ENCODE measurements around the gene ASB8. TPM values are rescaled to one million over a fixed set of nuclear protein-coding genes. Genes with fewer than 3 reads are reported as not detected.

The ASB8 gene
- total and polyA plus RNA-seq, 9 of the 15 experiments (the other 6 are each of a cell fraction or from before 2014, with no cell fraction given), result 13.3 to 29.0 (median 19.6) TPM

- Histone ChIP-seq H3K9me3 (replicated peaks; ENCODE audit: control insufficient read depth, insufficient read depth, low read depth, low read length) (no peaks in the 10 kb centered on the region), H3K9me1 (ENCODE audit: control insufficient read depth, insufficient read depth, low read length) (no peaks in the 10 kb centered on the region), H3K4me2 (ENCODE audit: insufficient read depth, low read length) (peak within 1 kb of the TSS; percentile 94), H2AFZ (ENCODE audit: low read depth, low read length) (peak within 1 kb of the TSS; percentile 90), H3K36me3 (ENCODE audit: control insufficient read depth, insufficient read depth, low read length) (peaks cover 14% of the 10 kb centered on the region; the same call in 2 of the 3 replicates), H3K27ac (ENCODE audit: extremely low read depth, low read depth, low read length) (peak within 1 kb of the TSS; percentile 42; the same call in 1 of the 3 replicates), H4K20me1 (replicated peaks; ENCODE audit: control insufficient read depth, insufficient read depth, low read length) (no peaks in the 10 kb centered on the region), H3K79me2 (ENCODE audit: control insufficient read depth, insufficient read depth, low read length) (peaks cover 21% of the 10 kb centered on the region; the same call in 2 of the 3 replicates), H3K4me3 (peak within 1 kb of the TSS; percentile 57), H3K9ac (ENCODE audit: insufficient read depth in 1 of 2, low read depth in 2 of 2, low read length in 2 of 2) (peak within 1 kb of the TSS; percentile 58 to 88), H3K4me1 (replicated peaks in 1 of 2; ENCODE audit: control insufficient read depth in 2 of 2, insufficient read depth in 2 of 2, low read length in 2 of 2) (peaks cover 7 to 26% of the 10 kb centered on the region in 2 experiments; a peak in 4 of 5 replicates), H3K27me3 (ENCODE audit: control insufficient read depth in 2 of 2, insufficient read depth in 2 of 2, low read length in 2 of 2) (no peaks in the 10 kb centered on the region)
- CTCF ChIA-PET (ENCODE audit: low intra/inter-chr PET ratio), result no interaction called here
- intact Hi-C loops (cut with micrococcal nuclease) (no loop called here), in situ Hi-C loops (cut with MboI) (no loop called here)
- peak; percentile 94 to 95 (median 95) for DNase-seq (ENCODE audit: extremely low read depth in 1 of 4, low spot score in 3 of 4)
- POLR2A ChIA-PET, result interaction anchor here (0.6 to 2.6 kb wide), 12 partner anchors 9 to 303 kb away, joined by 3 to 24 read pairs (median 3); partner anchors contain the start of gene SENP1
- BruUV-seq (replicated peaks), result no TSS peak
- peak; percentile 98 for FAIRE-seq
- WGBS (ENCODE audit: insufficient coverage, low coverage, missing lambda C conversion rate), result 3% methylated on average over 18 of the region's 20 CpGs
- peak; percentile 99 for ATAC-seq
- no peak for TF ChIP-seq RBBP5 (IDR thresholded peaks at IDR 0.05; ENCODE audit: borderline replicate concordance, insufficient read depth, low read length, poor library complexity, severe bottlenecking)
- TF ChIP-seq HMG20B (CRISPR knock-in tag; IDR thresholded peaks at IDR 0.05), result no peak
- peak; percentile 55; the same call in 1 of the 2 replicates for TF ChIP-seq SUPT5H (IDR thresholded peaks at IDR 0.05)
- no peak; the same call in 1 of the 2 replicates for TF ChIP-seq THRAP3 (IDR thresholded peaks at IDR 0.05; ENCODE audit: borderline replicate concordance)
- TF ChIP-seq ZBTB2 (IDR thresholded peaks at IDR 0.05), result 0 out of 2 replicates have a peak, but pooled peaks have one; percentile 40
- no peak for TF ChIP-seq NCOA6 (IDR thresholded peaks at IDR 0.05)
- no peak for TF ChIP-seq GABPA (tag; conservative IDR thresholded peaks at IDR 0.05; ENCODE audit: low read depth)
- no peak for TF ChIP-seq RUNX1 (IDR thresholded peaks at IDR 0.05; ENCODE audit: low read depth)
- 0 out of 2 replicates have a peak, but pooled peaks have one; percentile 33 for TF ChIP-seq POLR2AphosphoS5 (IDR thresholded peaks at IDR 0.05; ENCODE audit: control insufficient read depth, insufficient read depth, low read depth, low read length)
- no peak for TF ChIP-seq E2F8 (IDR thresholded peaks at IDR 0.05; ENCODE audit: low read depth, partially characterized antibody)
- TF ChIP-seq RFX5 (IDR thresholded peaks at IDR 0.05; ENCODE audit: low read depth, low read length), result no peak
- no peak for TF ChIP-seq SNAPC5 (CRISPR knock-in tag; IDR thresholded peaks at IDR 0.05)
These were observed 38.1 kb downstream of the ASB8 start, which contains the start of gene PFKM for GRCh38 chr12:48119078-48119833. Gene PFKM, plus strand, starts transcription at chr12:48119364. Its CDS starts 3,411 bp downstream, at chr12:48122775.
